IgD-negative memory B cell (primary cell): ENCODE data around the gene NUP205. TPM values are rescaled to one million over a fixed set of nuclear protein-coding genes. Genes with fewer than 3 reads are reported as not detected.
"Not testable (repeated sequence)": the region's sequence is repeated elsewhere in the genome, so short reads cannot be mapped to it uniquely, and the experiment has no call there.

Source experiments
- H3K27ac Mint-ChIP-seq, 3 donors: one replicate each; pipeline ENCODE4 v1.8.0; 2020 to 2022; ENCODE audit warnings: mild to moderate bottlenecking in 3 of 3, mixed read lengths in 3 of 3, moderate library complexity in 1 of 3
- H3K27me3 Mint-ChIP-seq: one replicate; pipeline ENCODE4 v1.8.0; 2021; ENCODE audit warnings: mixed read lengths
- H3K36me3 Mint-ChIP-seq: one replicate; pipeline ENCODE4 v1.8.0; 2020; ENCODE audit warnings: mild to moderate bottlenecking, mixed read lengths
- H3K4me1 Mint-ChIP-seq, 3 donors: one replicate each; pipeline ENCODE4 v1.8.0; 2020 to 2022; ENCODE audit warnings: mixed read lengths in 3 of 3, mild to moderate bottlenecking in 1 of 3
- H3K4me3 Mint-ChIP-seq, 4 donors: one replicate each; pipeline ENCODE4 v1.8.0; 2020 to 2022; ENCODE audit warnings: mild to moderate bottlenecking in 4 of 4, mixed read lengths in 4 of 4, moderate library complexity in 3 of 4
- H3K9me3 Mint-ChIP-seq, 3 donors: one replicate each; pipeline ENCODE4 v1.8.0; 2020 to 2021; ENCODE audit warnings: mixed read lengths in 3 of 3, mild to moderate bottlenecking in 1 of 3
- polyA plus RNA-seq: library from polyadenylated mRNA; unstranded; fragments of 300-500 nt; fragmentation: Illumina TruSeq; gene quantifications from one replicate; pipeline ENCODE4 v1.2.3, GENCODE V29; 2021

Gene NUP205
- polyA plus RNA-seq, 1 donor from 2014 or later, result 18.0 TPM

- H3K4me3 Mint-ChIP-seq, result no peak overlapping the region
- H3K9me3 Mint-ChIP-seq, result no peaks in the 10 kb centered on the region
- no peaks in the 10 kb centered on the region for H3K27me3 Mint-ChIP-seq
- H3K4me1 Mint-ChIP-seq, result no peaks in the 10 kb centered on the region
- H3K27ac Mint-ChIP-seq, result no peak overlapping the region
- peaks cover 10% of the 10 kb centered on the region for H3K36me3 Mint-ChIP-seq
Measured at GRCh38 chr7:135683609-135684008, 125.9 kb downstream of the NUP205 start.

- peaks cover 10% of the 10 kb centered on the region for H3K36me3 Mint-ChIP-seq
- H3K27ac Mint-ChIP-seq, result no peak overlapping the region
- no peaks in the 10 kb centered on the region for H3K27me3 Mint-ChIP-seq
- no peaks in the 10 kb centered on the region for H3K9me3 Mint-ChIP-seq
- H3K4me3 Mint-ChIP-seq, result no peak overlapping the region
- H3K4me1 Mint-ChIP-seq, result no peaks in the 10 kb centered on the region
Measured at GRCh38 chr7:135684136-135684535, 126.4 kb downstream of the NUP205 start.

DNA sequence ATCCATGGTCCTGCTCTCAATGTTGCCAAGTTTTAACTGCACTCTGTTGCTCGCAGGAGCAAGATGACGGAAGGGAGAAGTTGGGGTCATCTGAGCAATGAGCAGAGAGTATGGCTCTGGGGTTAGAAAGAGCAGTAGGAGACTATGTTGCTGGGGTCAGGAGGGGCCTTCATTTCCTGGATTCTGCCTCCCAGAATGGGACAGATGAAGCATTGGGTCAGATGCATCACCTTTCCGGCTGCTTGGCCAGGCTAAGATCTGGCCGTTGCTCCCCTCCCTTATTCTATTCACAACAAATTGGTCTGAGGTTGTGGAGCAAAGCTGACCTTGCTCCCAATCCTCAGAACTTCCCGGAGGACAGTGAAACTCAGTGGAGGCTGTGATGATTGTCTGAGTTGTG is 127.0 kb downstream of the NUP205 start:
- no peaks in the 10 kb centered on the region for H3K9me3 Mint-ChIP-seq
- no peak overlapping the region for H3K27ac Mint-ChIP-seq
- no peak overlapping the region for H3K4me3 Mint-ChIP-seq
- peaks cover 10% of the 10 kb centered on the region for H3K36me3 Mint-ChIP-seq
- no peaks in the 10 kb centered on the region for H3K4me1 Mint-ChIP-seq
- no peaks in the 10 kb centered on the region for H3K27me3 Mint-ChIP-seq

DNA sequence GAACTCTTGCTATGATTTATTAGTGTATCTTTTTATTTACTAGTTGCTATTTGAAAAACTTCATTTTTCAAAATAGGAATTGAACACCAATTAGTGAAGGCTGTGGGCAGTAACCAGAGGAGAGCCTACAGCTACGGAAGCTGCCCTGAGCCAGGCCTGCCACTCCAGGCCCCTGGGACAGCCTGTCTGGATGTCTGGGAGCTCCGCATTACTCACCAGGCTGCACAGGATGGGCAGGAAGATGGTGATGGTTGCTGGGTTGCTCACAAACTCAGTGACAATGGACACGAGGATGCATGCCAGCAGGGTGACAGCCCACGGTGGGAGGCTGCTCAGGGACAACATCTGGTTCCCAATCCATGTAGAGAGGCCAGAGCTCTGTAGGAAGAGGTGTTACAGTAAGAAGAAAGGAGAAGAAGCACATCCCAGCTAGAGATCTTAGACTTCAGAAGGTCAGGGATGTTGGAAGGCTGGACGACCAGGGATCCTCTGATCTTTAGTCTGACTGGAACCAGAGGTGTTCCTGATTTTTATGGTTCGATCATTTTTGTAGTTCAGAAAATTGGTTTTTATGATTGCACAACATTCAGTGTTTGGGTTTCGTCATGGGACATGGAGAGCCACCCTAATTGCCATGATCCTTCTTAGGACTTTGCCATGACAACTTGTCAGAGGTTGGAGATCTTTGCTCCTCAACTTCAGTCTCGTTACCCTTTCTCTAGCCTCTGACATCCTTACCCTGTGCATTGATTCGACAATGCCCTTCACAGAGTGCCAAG is 127.8 kb downstream of the NUP205 start:
- Mint-ChIP-seq H3K4me1 (no peaks in the 10 kb centered on the region), H3K9me3 (no peaks in the 10 kb centered on the region), H3K27me3 (no peaks in the 10 kb centered on the region), H3K27ac (no peak overlapping the region), H3K36me3 (peaks cover 12% of the 10 kb centered on the region), H3K4me3 (no peak overlapping the region)

GRCh38 chr7:135687466-135687865 is 129.7 kb downstream of the NUP205 start:
- Mint-ChIP-seq H3K4me1 (no peaks in the 10 kb centered on the region), H3K27me3 (no peaks in the 10 kb centered on the region), H3K4me3 (no peak overlapping the region), H3K36me3 (peaks cover 17% of the 10 kb centered on the region), H3K27ac (peak overlapping the region in 1 of 3 donors; percentile 35), H3K9me3 (no peaks in the 10 kb centered on the region)

DNA sequence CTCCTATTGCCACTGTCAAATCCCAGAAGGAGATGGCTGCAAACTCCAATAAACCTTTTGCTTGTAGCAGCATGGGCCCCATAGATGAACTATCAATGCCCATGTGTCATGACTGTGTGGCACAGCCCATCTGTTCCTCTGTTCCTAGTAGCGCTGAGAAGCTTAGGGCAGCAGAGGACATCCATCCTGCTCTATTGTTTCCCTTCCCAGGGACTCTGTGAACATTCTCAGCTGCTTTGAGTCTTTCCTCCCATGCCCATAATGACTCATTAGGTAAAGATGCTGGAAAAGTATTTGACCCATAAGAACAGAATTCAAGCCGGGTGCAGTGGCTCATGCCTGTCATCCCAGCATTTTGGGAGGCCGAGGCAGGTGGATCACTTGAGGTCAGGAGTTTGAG is 132.8 kb downstream of the NUP205 start:
- Mint-ChIP-seq H3K9me3 (no peaks in the 10 kb centered on the region), H3K4me1 (no peaks in the 10 kb centered on the region), H3K4me3 (no peak overlapping the region), H3K27me3 (no peaks in the 10 kb centered on the region), H3K27ac (no peak overlapping the region), H3K36me3 (peaks cover 19% of the 10 kb centered on the region)

DNA sequence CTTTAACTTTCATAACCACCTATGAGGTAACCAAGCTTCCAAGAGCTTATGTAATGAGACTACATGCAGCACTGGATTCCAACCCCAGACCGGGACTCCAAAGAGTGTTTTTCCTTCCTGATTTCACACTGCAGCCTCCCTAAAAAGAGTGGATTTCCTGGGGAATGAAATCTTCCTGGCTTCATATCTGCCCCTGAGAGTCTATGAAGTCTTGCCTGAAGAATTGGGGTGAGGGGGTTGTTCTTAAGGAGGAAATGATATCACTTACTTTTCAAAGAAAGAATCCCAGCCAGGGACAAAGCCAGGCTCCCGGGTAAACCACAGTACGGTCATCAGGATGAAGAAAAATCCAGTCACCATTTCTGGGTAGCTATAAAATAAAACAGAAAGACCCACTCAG is 134.3 kb downstream of the NUP205 start:
- no peak overlapping the region for H3K4me3 Mint-ChIP-seq
- no peaks in the 10 kb centered on the region for H3K4me1 Mint-ChIP-seq
- no peak overlapping the region for H3K27ac Mint-ChIP-seq
- H3K36me3 Mint-ChIP-seq, result peaks cover 18% of the 10 kb centered on the region
- H3K9me3 Mint-ChIP-seq, result peaks cover 0 to 2% (median 0%) of the 10 kb centered on the region in 3 donors
- no peaks in the 10 kb centered on the region for H3K27me3 Mint-ChIP-seq

GRCh38 chr7:135692606-135693005 is 134.9 kb downstream of the NUP205 start:
- not testable (repeated sequence) for H3K27me3 Mint-ChIP-seq, H3K27ac Mint-ChIP-seq, H3K4me3 Mint-ChIP-seq, H3K4me1 Mint-ChIP-seq, H3K9me3 Mint-ChIP-seq
- peaks cover 13% of the 10 kb centered on the region for H3K36me3 Mint-ChIP-seq

GRCh38 chr7:135693558-135693957 is 135.8 kb downstream of the NUP205 start:
- Mint-ChIP-seq H3K4me3 (no peak overlapping the region), H3K4me1 (no peaks in the 10 kb centered on the region), H3K36me3 (peaks cover 13% of the 10 kb centered on the region), H3K27ac (no peak overlapping the region), H3K9me3 (peaks cover 0 to 2% (median 0%) of the 10 kb centered on the region in 3 donors), H3K27me3 (no peaks in the 10 kb centered on the region)

GRCh38 chr7:135697276-135698049 is 139.7 kb downstream of the NUP205 start:
- H3K27me3 Mint-ChIP-seq, result no peaks in the 10 kb centered on the region
- H3K4me3 Mint-ChIP-seq, result peak overlapping the region in 1 of 4 donors; percentile 23
- no peak overlapping the region for H3K27ac Mint-ChIP-seq
- H3K9me3 Mint-ChIP-seq, result peaks cover 0 to 2% (median 0%) of the 10 kb centered on the region in 3 donors
- H3K36me3 Mint-ChIP-seq, result peaks cover 8% of the 10 kb centered on the region
- no peaks in the 10 kb centered on the region for H3K4me1 Mint-ChIP-seq

Other genes starting within 250 kb of the NUP205 start
- 17.7 TPM for gene CNOT4, start 47.8 kb upstream of the NUP205 start, polyA plus RNA-seq
- gene STMP1, start 104.6 kb downstream of the NUP205 start, polyA plus RNA-seq, result 43.7 TPM
- gene SLC13A4, start 170.3 kb downstream of the NUP205 start, polyA plus RNA-seq, result 0.15 TPM
- gene FAM180A, start 190.9 kb downstream of the NUP205 start, polyA plus RNA-seq, result not detected